Endothelial cell of umbilical vein (primary cell): ENCODE results near the gene TMF1. TPM values are rescaled to one million over a fixed set of nuclear protein-coding genes. Genes with fewer than 3 reads are reported as not detected.

Source experiments
- BruUV-seq: library from RNA; stranded (reverse); fragments of 400-500 nt; replicated peaks from 2 replicates; lab custom pipeline; 2021; lab: Mats Ljungman, UMichigan
- CTCF ChIA-PET: fragments of 300-600, 350-600 bp; sonication (Branson Sonifier 250); formaldehyde crosslinking; loops from one replicate; lab custom pipeline; 2021; ENCODE audit warnings: antibody characterized with exemption, inconsistent platforms; lab: Charles Lee
- POLR2A ChIA-PET: fragments of 300-600, 350-600 bp; sonication (Branson Sonifier 250); formaldehyde crosslinking; loops from one replicate; lab custom pipeline; 2021; ENCODE audit warnings: antibody characterized with exemption, inconsistent platforms; lab: Charles Lee
- DNase-seq: peaks from one replicate; pipeline ENCODE4 v3.0.0-alpha.2; 2011; ENCODE audit warnings: low read depth, low spot score
- FAIRE-seq: peaks from 2 replicates; lab custom pipeline; 2011; peaks lifted over from hg19 to GRCh38; lab: Jason Lieb, UNC
- H2AFZ ChIP-seq: 2 replicates; pipeline ENCODE4 v1.6.0; 2012; ENCODE audit warnings: low read depth, low read length, control low read depth, inconsistent platforms
- H3K27ac ChIP-seq: 2 replicates; pipeline ENCODE4 v1.5.1; 2011; ENCODE audit warnings: low read depth, mild to moderate bottlenecking, control low read depth, low read length, moderate library complexity; ENCODE audit not compliant: insufficient read depth
- H3K27me3 ChIP-seq, 2 experiments: 2 replicates each; pipeline versions ENCODE4 v1.6.0 to v1.6.1; 2011; ENCODE audit warnings: low read length in 2 of 2, mixed read lengths in 1 of 2; ENCODE audit not compliant: control insufficient read depth in 2 of 2, insufficient read depth in 2 of 2
- H3K36me3 ChIP-seq, 2 experiments: 2 replicates in 1 of 2; 3 replicates in 1 of 2; pipeline ENCODE4 v1.5.1; 2011; ENCODE audit warnings: low read length in 2 of 2, mild to moderate bottlenecking in 1 of 2, moderate library complexity in 1 of 2; ENCODE audit not compliant: control insufficient read depth in 2 of 2, insufficient read depth in 2 of 2; ENCODE audit errors: extremely low read depth in 1 of 2
- H3K4me1 ChIP-seq: 3 replicates; pipeline ENCODE4 v1.5.1; 2011; ENCODE audit warnings: mild to moderate bottlenecking, low read length; ENCODE audit not compliant: control insufficient read depth, insufficient read depth; ENCODE audit errors: extremely low read depth
- H3K4me2 ChIP-seq: 2 replicates; pipeline ENCODE4 v1.6.1; 2011; ENCODE audit warnings: low read length, control low read depth, mixed read lengths; ENCODE audit not compliant: insufficient read depth
- H3K4me3 ChIP-seq, 3 experiments: fragments of 200-600 bp in 1 of 3; sonication (generic), shearing (Covaris generic) in 1 of 3; replicated peaks in 1 of 3; 2 replicates each; pipeline ENCODE4 v1.5.1; 2011 to 2016; ENCODE audit warnings: control low read depth in 3 of 3, low read length in 3 of 3, mild to moderate bottlenecking in 2 of 3, inconsistent platforms in 1 of 3, low read depth in 1 of 3, moderate library complexity in 1 of 3; ENCODE audit not compliant: insufficient read depth in 1 of 3
- H3K79me2 ChIP-seq: 2 replicates; pipeline ENCODE4 v1.6.0; 2012; ENCODE audit warnings: low read length, inconsistent platforms; ENCODE audit not compliant: control insufficient read depth, insufficient read depth
- H3K9ac ChIP-seq: replicated peaks from 2 replicates; pipeline ENCODE3; 2011; ENCODE audit warnings: low read length, control low read depth; ENCODE audit not compliant: insufficient read depth; ENCODE audit errors: extremely low read depth
- H3K9me1 ChIP-seq: replicated peaks from 3 replicates; pipeline ENCODE4 v1.6.0; 2011; ENCODE audit warnings: mild to moderate bottlenecking, low read length; ENCODE audit not compliant: control insufficient read depth, insufficient read depth; ENCODE audit errors: extremely low read depth
- H3K9me3 ChIP-seq: replicated peaks from 2 replicates; pipeline ENCODE4 v1.5.1; 2012; ENCODE audit warnings: low read length, inconsistent platforms; ENCODE audit not compliant: control insufficient read depth, insufficient read depth
- H4K20me1 ChIP-seq: replicated peaks from 2 replicates; pipeline ENCODE3; 2011; ENCODE audit warnings: mild to moderate bottlenecking, low read length; ENCODE audit not compliant: control insufficient read depth, insufficient read depth; ENCODE audit errors: extremely low read depth
- CTCF ChIP-seq, 2 donors: IDR thresholded peaks; 1 replicate in 1 of 2; 2 replicates in 1 of 2; pipeline ENCODE4 v1.5.1; 2011; ENCODE audit warnings: low read length in 2 of 2, mild to moderate bottlenecking in 2 of 2, moderate library complexity in 2 of 2, control low read depth in 1 of 2, inconsistent platforms in 1 of 2, low read depth in 1 of 2; ENCODE audit not compliant: insufficient read depth in 1 of 2; ENCODE audit errors: extremely low read depth in 1 of 2
- EZH2 ChIP-seq: IDR thresholded peaks from 2 replicates; pipeline ENCODE4 v1.6.1; 2012; ENCODE audit warnings: borderline replicate concordance, low read depth, mild to moderate bottlenecking, moderate library complexity, low read length, inconsistent platforms; ENCODE audit not compliant: severe bottlenecking
- FOS ChIP-seq: IDR thresholded peaks from 2 replicates; pipeline ENCODE4 v1.6.1; 2011; ENCODE audit warnings: mild to moderate bottlenecking, low read length, moderate library complexity, borderline replicate concordance; ENCODE audit not compliant: insufficient read depth
- GATA2 ChIP-seq: IDR thresholded peaks from 2 replicates; pipeline ENCODE4 v1.7.0; 2011; ENCODE audit warnings: low read depth, mild to moderate bottlenecking, moderate library complexity, mixed read lengths, low read length; ENCODE audit not compliant: insufficient read length, insufficient read depth
- JUN ChIP-seq: IDR thresholded peaks from 2 replicates; pipeline ENCODE4 v1.6.1; 2011; ENCODE audit warnings: borderline replicate concordance, low read depth; ENCODE audit not compliant: insufficient read length, insufficient read depth
- MAX ChIP-seq: IDR thresholded peaks from 2 replicates; pipeline ENCODE4 v1.6.1; 2011; ENCODE audit not compliant: insufficient read depth, insufficient read length
- MYC ChIP-seq: IDR thresholded peaks from one replicate; pipeline ENCODE4 v1.6.1; 2011; ENCODE audit warnings: mild to moderate bottlenecking, low read depth, low read length
- POLR2AphosphoS5 ChIP-seq: IDR thresholded peaks from 2 replicates; pipeline ENCODE4 v1.6.1; 2012; ENCODE audit warnings: low read depth, mild to moderate bottlenecking, control low read depth, low read length, moderate library complexity; ENCODE audit not compliant: insufficient read depth
- dilution Hi-C: fragments of 300-500 bp; cut with MboI; formaldehyde crosslinking; loops from one replicate; pipeline ENCODE4 v1.15.0; 2019; ENCODE audit warnings: low sequenced_read_pairs; ENCODE audit not compliant: extremely low pct_ligation_motif_present
- intact Hi-C: fragments of 100-400 bp; cut with micrococcal nuclease; formaldehyde crosslinking; loops from one replicate; pipeline ENCODE4 v1.10.0; 2022
- polyA plus RNA-seq, 4 experiments: library from polyadenylated mRNA; depleted of rRNA in 3 of 4; stranded (reverse) in 3 of 4; unstranded in 1 of 4; fragments of >200 nt; gene quantifications; 2 replicates each; pipeline versions ENCODE4 v1.2.1 to v1.2.3, GENCODE V29; 2011 to 2012; ENCODE audit warnings: missing spikeins in 1 of 4
- total RNA-seq: library from RNA; stranded (reverse); gene quantifications from 2 replicates; pipeline ENCODE4 v1.2.3, GENCODE V29; 2021

TMF1 gene
- total and polyA plus RNA-seq, 2 donors (not counting 3 experiments of a cell fraction or from before 2014, with no cell fraction given) = 3.7 to 32.7 TPM

GRCh38 chr3:69094467-69095205 is 42.5 kb upstream of the TMF1 start:
- BruUV-seq = no TSS peak

More at GRCh38 chr3:69094467-69095205, 42.5 kb upstream of the TMF1 start:
- ChIA-PET CTCF (interaction anchor here (0.7 to 2.0 kb wide), 6 partner anchors 11 to 210 kb away, joined by 3 to 8 read pairs (median 4); no protein-coding TSS in a partner anchor), POLR2A (interaction anchor here (1.2 kb wide), 1 partner anchor 10 kb away, joined by 5 read pairs; the partner anchor contains the start of gene ARL6IP5)
- dilution Hi-C loops = no loop called here
- no peak overlapping the region for H3K9ac ChIP-seq
- DNase-seq = no peak
- H3K4me2 ChIP-seq = peak overlapping the region; percentile 4
- peaks cover 80% of the 10 kb centered on the region for H3K79me2 ChIP-seq
- no peak overlapping the region for H2AFZ ChIP-seq
- no peaks in the 10 kb centered on the region for H4K20me1 ChIP-seq
- H3K4me1 ChIP-seq = peaks cover 43% of the 10 kb centered on the region
- no peak overlapping the region for H3K4me3 ChIP-seq
- intact Hi-C loops = no loop called here
- no peaks in the 10 kb centered on the region for H3K27me3 ChIP-seq
- H3K9me3 ChIP-seq = no peaks in the 10 kb centered on the region
- H3K27ac ChIP-seq = peak overlapping the region; percentile 16
- no peaks in the 10 kb centered on the region for H3K9me1 ChIP-seq
- no peak for TF ChIP-seq MYC
- TF ChIP-seq GATA2 = no peak
- no peak for TF ChIP-seq CTCF (IDR thresholded peaks at IDR 0.05; ENCODE audit: extremely low read depth in 1 of 2, insufficient read depth in 1 of 2, low read depth in 1 of 2, low read length in 2 of 2)
- no peak for TF ChIP-seq EZH2
- peak; percentile 10 for TF ChIP-seq FOS
- TF ChIP-seq POLR2AphosphoS5 = no peak
- TF ChIP-seq MAX = no peak
- TF ChIP-seq JUN = no peak
- FAIRE-seq = no peak
- H3K36me3 ChIP-seq = peaks cover 0 to 4% of the 10 kb centered on the region in 2 experiments
